ENCODE measurements around the gene SLC1A3.

DNA sequence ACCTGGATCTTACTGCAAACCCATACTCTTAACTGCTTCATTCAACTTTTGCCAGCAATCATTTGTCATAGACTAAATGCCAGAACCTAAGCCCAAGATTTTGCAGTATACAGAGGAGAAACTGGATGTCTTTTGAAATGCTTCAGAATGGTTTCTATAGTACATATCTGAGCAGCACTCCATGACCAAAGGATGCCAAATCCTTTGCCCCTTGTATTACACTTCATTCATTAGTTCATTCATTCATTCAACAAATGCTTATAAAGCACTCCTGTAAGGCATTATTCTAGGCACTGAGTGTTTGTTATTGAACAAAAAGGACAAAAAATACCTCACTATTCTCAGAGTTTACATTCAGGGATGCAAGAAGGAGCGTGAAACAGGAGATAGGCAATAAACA, 119.9 kb downstream of the SLC1A3 start:
- TF ChIP-seq CTCF (IDR thresholded peaks at IDR 0.05) (no peak), POLR2A (IDR thresholded peaks at IDR 0.05) (no peak)

Measured in heart left ventricle (tissue), 13 donors.